SK-N-SH treated with all-trans-retinoic acid at 6 μM for 48 hours (cell line): ENCODE measurements around the gene SLX4IP.

Experiments
- ARNTL ChIP-seq: fragments of 450-650 bp; formaldehyde crosslinking; IDR thresholded peaks from 2 replicates; pipeline ENCODE4 v1.5.0; 2020; ENCODE audit warnings: low read depth, mild to moderate bottlenecking, moderate library complexity, borderline replicate concordance
- BACH2 ChIP-seq: fragments of 250-450 bp; sonication (Bioruptor Pico); IDR thresholded peaks from 2 replicates; pipeline ENCODE4 v1.9.0; 2021; ENCODE audit warnings: mild to moderate bottlenecking, borderline replicate concordance
- ESRRG ChIP-seq: fragments of 250-450 bp; sonication (Bioruptor Pico); IDR thresholded peaks from 2 replicates; pipeline ENCODE4 v1.6.1; 2021; ENCODE audit warnings: mild to moderate bottlenecking
- ISL1 ChIP-seq: fragments of 250-450 bp; sonication (Bioruptor Pico); IDR thresholded peaks from 2 replicates; pipeline ENCODE4 v2.1.2; 2022; ENCODE audit warnings: mild to moderate bottlenecking, moderate library complexity
- PATZ1 ChIP-seq: fragments of 250-450 bp; sonication (Bioruptor Pico); IDR thresholded peaks from 2 replicates; pipeline ENCODE4 v1.8.0; 2020; ENCODE audit warnings: mild to moderate bottlenecking, moderate library complexity, borderline replicate concordance
- RARB ChIP-seq: fragments of 250-450 bp; sonication (Bioruptor Pico); IDR thresholded peaks from 2 replicates; pipeline ENCODE4 v1.8.0; 2021; ENCODE audit warnings: mild to moderate bottlenecking, moderate library complexity
- SNAI2 ChIP-seq: fragments of 250-450 bp; sonication (Bioruptor Pico); IDR thresholded peaks from 2 replicates; pipeline ENCODE4 v1.5.0; 2020; ENCODE audit warnings: mild to moderate bottlenecking, moderate library complexity
- ZNF70 ChIP-seq: fragments of 450-650 bp; formaldehyde crosslinking; IDR thresholded peaks from 2 replicates; pipeline ENCODE4 v1.5.0; 2020; ENCODE audit warnings: mild to moderate bottlenecking, moderate library complexity
- ZNF8 ChIP-seq: fragments of 450-650 bp; formaldehyde crosslinking; IDR thresholded peaks from 2 replicates; pipeline ENCODE4 v1.5.0; 2020; ENCODE audit warnings: mild to moderate bottlenecking, moderate library complexity
- TF ChIP-seq, protein P1 (sequence below): fragments of 250-450 bp; sonication (Bioruptor Pico); IDR thresholded peaks from 2 replicates; pipeline ENCODE4 v1.8.0; 2021; ENCODE audit warnings: low read depth, mild to moderate bottlenecking, moderate library complexity, borderline replicate concordance

DNA sequence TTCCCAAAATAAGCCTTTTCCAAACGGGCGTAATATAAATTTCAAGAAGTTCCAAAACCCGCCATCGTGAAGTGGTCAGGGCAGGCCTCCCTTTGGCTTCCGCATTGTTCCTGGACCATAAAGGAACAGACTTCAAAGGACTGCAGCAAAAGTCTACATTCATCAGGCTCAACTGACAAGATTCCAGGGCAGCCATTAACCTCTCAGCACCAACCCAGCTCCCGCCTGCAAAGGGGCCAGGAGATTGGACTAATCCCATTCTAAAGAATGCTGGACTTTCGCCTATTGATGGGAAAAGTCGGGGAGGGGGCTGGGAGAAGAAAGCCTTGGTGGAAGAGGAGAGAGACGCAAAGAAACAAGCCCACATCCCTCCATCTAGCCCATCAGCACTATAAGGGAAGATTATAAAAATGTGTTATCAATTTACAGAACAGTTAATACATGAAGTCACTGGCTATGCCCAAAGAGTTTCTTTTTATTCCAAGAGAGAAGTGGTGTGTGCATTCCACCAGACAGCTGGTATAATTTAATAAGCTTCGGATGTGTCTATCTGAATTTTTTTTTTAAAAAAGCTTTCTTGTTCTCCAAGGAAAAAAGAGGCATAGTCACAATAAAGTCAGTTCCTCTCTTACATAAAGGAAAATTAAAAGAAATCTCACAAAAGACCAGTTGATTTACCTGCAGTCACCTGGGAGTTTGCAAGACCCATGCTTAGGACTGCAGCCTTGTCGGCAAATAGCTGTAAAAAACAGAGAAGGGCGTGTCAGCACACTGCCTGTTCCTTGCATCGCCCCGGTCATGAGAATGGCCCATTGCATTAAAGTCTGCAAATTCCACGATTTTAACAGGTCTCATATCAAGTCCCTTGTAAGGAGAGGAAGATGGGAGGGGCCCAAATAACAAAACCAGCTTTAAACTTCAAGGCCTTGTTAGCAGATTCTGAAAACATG, 220.9 kb downstream of the SLX4IP start:
- TF ChIP-seq BACH2 (CRISPR knock-in tag) (no peak), ISL1 (CRISPR knock-in tag) (no peak), SNAI2 (CRISPR knock-in tag) (no peak), ZNF8 (CRISPR knock-in tag) (no peak), ESRRG (no peak), PATZ1 (CRISPR knock-in tag) (no peak), ARNTL (CRISPR knock-in tag) (no peak), RARB (CRISPR knock-in tag) (no peak), ZNF70 (CRISPR knock-in tag) (no peak)
- TF ChIP-seq, protein P1, sequence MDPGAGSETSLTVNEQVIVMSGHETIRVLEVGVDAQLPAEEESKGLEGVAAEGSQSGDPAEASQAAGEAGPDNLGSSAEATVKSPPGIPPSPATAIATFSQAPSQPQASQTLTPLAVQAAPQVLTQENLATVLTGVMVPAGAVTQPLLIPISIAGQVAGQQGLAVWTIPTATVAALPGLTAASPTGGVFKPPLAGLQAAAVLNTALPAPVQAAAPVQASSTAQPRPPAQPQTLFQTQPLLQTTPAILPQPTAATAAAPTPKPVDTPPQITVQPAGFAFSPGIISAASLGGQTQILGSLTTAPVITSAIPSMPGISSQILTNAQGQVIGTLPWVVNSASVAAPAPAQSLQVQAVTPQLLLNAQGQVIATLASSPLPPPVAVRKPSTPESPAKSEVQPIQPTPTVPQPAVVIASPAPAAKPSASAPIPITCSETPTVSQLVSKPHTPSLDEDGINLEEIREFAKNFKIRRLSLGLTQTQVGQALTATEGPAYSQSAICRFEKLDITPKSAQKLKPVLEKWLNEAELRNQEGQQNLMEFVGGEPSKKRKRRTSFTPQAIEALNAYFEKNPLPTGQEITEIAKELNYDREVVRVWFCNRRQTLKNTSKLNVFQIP (CRISPR knock-in tag), result no peak
